SKM-1 treated with dmso at 0.1 percent for 144 hours (cell line): ENCODE data around the gene ZC3H12C.
"Not testable (repeated sequence)": the region's sequence is repeated elsewhere in the genome, so short reads cannot be mapped to it uniquely, and the experiment has no call there.

Experiments used
- DNase-seq: peaks from one replicate; lab custom pipeline; 2025; ENCODE audit not compliant: unreplicated experiment; lab: John Stamatoyannopoulos, UW

ZC3H12C gene

GRCh38 chr11:110092515-110093406 lies at the start of gene ZC3H12C:
Gene ZC3H12C (plus strand): TSS chr11:110093392. CDS start chr11:110093412, 20 bp downstream.
- peak; percentile 80 for DNase-seq

GRCh38 chr11:110044226-110044968 lies 48.8 kb upstream of the ZC3H12C start:
- no peak for DNase-seq

- no peak for DNase-seq
These were observed 46.3 kb upstream of the ZC3H12C start for GRCh38 chr11:110046775-110047380.

- no peak for DNase-seq
These were observed 43.5 kb upstream of the ZC3H12C start for GRCh38 chr11:110049501-110050200.

- DNase-seq: no peak
These were observed 43.0 kb upstream of the ZC3H12C start for GRCh38 chr11:110050201-110050506.

- DNase-seq: no peak
These were observed 39.3 kb upstream of the ZC3H12C start for GRCh38 chr11:110053848-110054414.

- DNase-seq: no peak
These were observed 36.2 kb upstream of the ZC3H12C start for GRCh38 chr11:110056956-110057355.

GRCh38 chr11:110059706-110060463 lies 33.3 kb upstream of the ZC3H12C start:
- no peak for DNase-seq

GRCh38 chr11:110061296-110061695 lies 31.9 kb upstream of the ZC3H12C start:
- DNase-seq: no peak

- DNase-seq: no peak
These were observed 30.9 kb upstream of the ZC3H12C start for GRCh38 chr11:110062247-110062646.

- DNase-seq: no peak
These were observed 28.0 kb upstream of the ZC3H12C start for GRCh38 chr11:110065189-110065588.

GRCh38 chr11:110068001-110068400 lies 25.2 kb upstream of the ZC3H12C start:
- not testable (repeated sequence) for DNase-seq

GRCh38 chr11:110069158-110069737 lies 23.9 kb upstream of the ZC3H12C start:
- peak; percentile 53 for DNase-seq

GRCh38 chr11:110070176-110070575 lies 23.0 kb upstream of the ZC3H12C start:
- DNase-seq: no peak

GRCh38 chr11:110071197-110071596 lies 22.0 kb upstream of the ZC3H12C start:
- DNase-seq: no peak

- DNase-seq: peak; percentile 21
These were observed 20.3 kb upstream of the ZC3H12C start for GRCh38 chr11:110072930-110073329.

- DNase-seq: no peak
These were observed 18.7 kb upstream of the ZC3H12C start for GRCh38 chr11:110074499-110074898.

GRCh38 chr11:110075105-110075846 lies 17.9 kb upstream of the ZC3H12C start:
- DNase-seq: no peak

- no peak for DNase-seq
These were observed 17.4 kb upstream of the ZC3H12C start for GRCh38 chr11:110075847-110076208.
